22Rv1 (cell line): ENCODE data around the gene SPATA32.

ENCODE experiments used
- H3K27ac ChIP-seq: fragments of 450-650 bp; 2 replicates; pipeline ENCODE4 v1.5.1; 2017
- ZFX ChIP-seq: fragments of 450-650 bp; IDR thresholded peaks from 2 replicates; pipeline ENCODE4 v1.6.1; 2017; ENCODE audit warnings: antibody characterized with exemption, borderline replicate concordance
- TF ChIP-seq, protein P1 (sequence below): fragments of 450-650 bp; IDR thresholded peaks from 2 replicates; pipeline ENCODE4 v1.5.1; 2017; ENCODE audit warnings: mild to moderate bottlenecking

SPATA32 gene

GRCh38 chr17:45266372-45266926, 4.6 kb upstream of the SPATA32 start:
- H3K27ac ChIP-seq: no peak overlapping the region
- no peak for TF ChIP-seq ZFX
- TF ChIP-seq, protein P1, sequence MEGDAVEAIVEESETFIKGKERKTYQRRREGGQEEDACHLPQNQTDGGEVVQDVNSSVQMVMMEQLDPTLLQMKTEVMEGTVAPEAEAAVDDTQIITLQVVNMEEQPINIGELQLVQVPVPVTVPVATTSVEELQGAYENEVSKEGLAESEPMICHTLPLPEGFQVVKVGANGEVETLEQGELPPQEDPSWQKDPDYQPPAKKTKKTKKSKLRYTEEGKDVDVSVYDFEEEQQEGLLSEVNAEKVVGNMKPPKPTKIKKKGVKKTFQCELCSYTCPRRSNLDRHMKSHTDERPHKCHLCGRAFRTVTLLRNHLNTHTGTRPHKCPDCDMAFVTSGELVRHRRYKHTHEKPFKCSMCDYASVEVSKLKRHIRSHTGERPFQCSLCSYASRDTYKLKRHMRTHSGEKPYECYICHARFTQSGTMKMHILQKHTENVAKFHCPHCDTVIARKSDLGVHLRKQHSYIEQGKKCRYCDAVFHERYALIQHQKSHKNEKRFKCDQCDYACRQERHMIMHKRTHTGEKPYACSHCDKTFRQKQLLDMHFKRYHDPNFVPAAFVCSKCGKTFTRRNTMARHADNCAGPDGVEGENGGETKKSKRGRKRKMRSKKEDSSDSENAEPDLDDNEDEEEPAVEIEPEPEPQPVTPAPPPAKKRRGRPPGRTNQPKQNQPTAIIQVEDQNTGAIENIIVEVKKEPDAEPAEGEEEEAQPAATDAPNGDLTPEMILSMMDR: no peak

GRCh38 chr17:45265821-45266220, 3.9 kb upstream of the SPATA32 start:
- no peak for TF ChIP-seq ZFX
- TF ChIP-seq, protein P1: no peak
- no peak overlapping the region for H3K27ac ChIP-seq

GRCh38 chr17:45264988-45265387, 3.1 kb upstream of the SPATA32 start:
- H3K27ac ChIP-seq: no peak overlapping the region
- TF ChIP-seq ZFX: no peak
- TF ChIP-seq, protein P1: no peak

GRCh38 chr17:45264430-45264829, 2.5 kb upstream of the SPATA32 start:
- TF ChIP-seq, protein P1: no peak
- no peak for TF ChIP-seq ZFX

GRCh38 chr17:45263477-45263860, 1.6 kb upstream of the SPATA32 start:
- TF ChIP-seq, protein P1: no peak
- no peak for TF ChIP-seq ZFX
- no peak overlapping the region for H3K27ac ChIP-seq

More at GRCh38 chr17:45264430-45264829, 2.5 kb upstream of the SPATA32 start:
- no peak overlapping the region for H3K27ac ChIP-seq

- no peak for TF ChIP-seq ZFX
- TF ChIP-seq, protein P1: no peak
- no peak overlapping the region for H3K27ac ChIP-seq
Observed at GRCh38 chr17:45262516-45263476, 902 bp upstream of the SPATA32 start.

GRCh38 chr17:45260204-45260783, 1.6 kb downstream of the SPATA32 start:
- no peak overlapping the region for H3K27ac ChIP-seq
- TF ChIP-seq, protein P1: no peak
- TF ChIP-seq ZFX: no peak
